SU-DHL-6 (cell line): ENCODE measurements around the gene HORMAD2.

Experiments used
- EZH2phosphoT487 ChIP-seq: fragments of 200-600 bp; sonication (generic), shearing (Covaris generic); conservative IDR thresholded peaks from 2 replicates; pipeline ENCODE4 v1.6.1; 2018; ENCODE audit warnings: mild to moderate bottlenecking, antibody characterized with exemption, low read length, moderate library complexity, mixed read lengths
- TF ChIP-seq, protein P1 (sequence below): fragments of 200-600 bp; sonication (generic); IDR thresholded peaks from one replicate; pipeline ENCODE4 v1.5.1; 2017; ENCODE audit warnings: antibody characterized with exemption, mild to moderate bottlenecking, low read length, moderate library complexity; ENCODE audit not compliant: insufficient read depth, poor library complexity, severe bottlenecking

DNA sequence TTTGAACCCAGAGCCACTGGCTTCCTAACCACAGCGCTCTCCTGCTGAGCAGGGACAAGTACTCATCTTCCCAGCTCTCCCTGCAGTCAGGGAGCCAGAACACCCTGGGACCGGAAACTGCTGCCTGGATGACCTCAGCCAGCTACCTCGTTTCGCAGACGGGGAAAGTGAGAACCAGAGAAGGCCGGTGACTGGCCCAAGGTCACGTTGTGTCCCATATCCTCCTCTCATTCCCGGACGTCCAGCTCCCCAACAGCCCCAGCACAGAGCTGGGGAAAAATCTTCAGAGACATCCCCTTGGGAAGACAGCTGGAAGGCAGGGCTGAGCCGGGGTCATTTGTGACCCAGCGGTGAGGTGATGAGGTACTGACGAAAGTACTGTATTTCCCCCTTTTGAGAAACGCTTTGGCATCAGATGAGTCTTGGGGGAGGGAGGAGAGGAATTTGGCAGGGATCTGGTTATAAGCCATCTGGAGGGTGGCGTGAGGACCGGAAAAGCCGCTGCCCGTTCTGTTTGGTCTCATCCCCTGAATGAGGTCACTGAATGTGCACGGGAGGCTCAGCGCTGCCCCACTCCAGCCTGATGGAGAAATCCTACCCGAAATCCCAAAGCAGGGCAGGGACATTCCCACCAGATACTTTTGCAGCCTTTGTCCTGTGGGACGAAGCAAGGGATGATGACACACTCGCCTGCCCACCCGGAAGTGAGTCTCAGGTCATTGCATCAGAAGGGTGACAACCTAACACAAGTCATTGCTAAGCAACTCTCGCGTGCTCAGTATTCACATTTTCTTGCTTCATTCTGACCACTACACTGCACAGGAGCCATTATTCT is 125.2 kb downstream of the HORMAD2 start:
- TF ChIP-seq, protein P1, sequence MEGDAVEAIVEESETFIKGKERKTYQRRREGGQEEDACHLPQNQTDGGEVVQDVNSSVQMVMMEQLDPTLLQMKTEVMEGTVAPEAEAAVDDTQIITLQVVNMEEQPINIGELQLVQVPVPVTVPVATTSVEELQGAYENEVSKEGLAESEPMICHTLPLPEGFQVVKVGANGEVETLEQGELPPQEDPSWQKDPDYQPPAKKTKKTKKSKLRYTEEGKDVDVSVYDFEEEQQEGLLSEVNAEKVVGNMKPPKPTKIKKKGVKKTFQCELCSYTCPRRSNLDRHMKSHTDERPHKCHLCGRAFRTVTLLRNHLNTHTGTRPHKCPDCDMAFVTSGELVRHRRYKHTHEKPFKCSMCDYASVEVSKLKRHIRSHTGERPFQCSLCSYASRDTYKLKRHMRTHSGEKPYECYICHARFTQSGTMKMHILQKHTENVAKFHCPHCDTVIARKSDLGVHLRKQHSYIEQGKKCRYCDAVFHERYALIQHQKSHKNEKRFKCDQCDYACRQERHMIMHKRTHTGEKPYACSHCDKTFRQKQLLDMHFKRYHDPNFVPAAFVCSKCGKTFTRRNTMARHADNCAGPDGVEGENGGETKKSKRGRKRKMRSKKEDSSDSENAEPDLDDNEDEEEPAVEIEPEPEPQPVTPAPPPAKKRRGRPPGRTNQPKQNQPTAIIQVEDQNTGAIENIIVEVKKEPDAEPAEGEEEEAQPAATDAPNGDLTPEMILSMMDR = no peak
- no peak for TF ChIP-seq EZH2phosphoT487
